ENCODE data around the gene CLSTN2. TPM values are rescaled to one million over a fixed set of nuclear protein-coding genes. Genes with fewer than 3 reads are reported as not detected.

CLSTN2 gene
- polyA plus RNA-seq, 3 donors = not detected

DNA sequence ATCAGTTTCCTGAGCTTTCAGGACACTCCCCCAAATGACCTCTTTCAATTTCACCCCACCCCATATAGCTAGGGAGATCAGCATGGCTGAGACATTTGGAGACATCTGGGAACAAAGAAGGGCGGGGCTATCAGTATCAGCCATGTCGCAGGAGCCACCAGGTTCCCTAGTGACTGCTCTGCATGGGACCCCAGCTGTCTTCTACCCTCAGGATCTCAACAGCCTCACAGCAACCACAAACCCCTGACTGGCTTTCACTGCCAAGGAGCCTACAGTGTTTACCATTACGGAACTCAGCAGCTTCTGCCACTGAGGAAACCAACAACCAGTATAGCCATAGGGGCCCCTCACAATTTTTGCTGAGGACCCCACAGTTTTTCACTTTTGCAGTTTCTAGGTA, 473.3 kb downstream of the CLSTN2 start:
- Histone ChIP-seq H3K27me3 (ENCODE audit: control insufficient read depth in 2 of 2, insufficient read depth in 2 of 2, low read length in 2 of 2) (no peaks in the 10 kb centered on the region), H3K4me3 (replicated peaks in 1 of 3; ENCODE audit: low read depth in 2 of 3, low read length in 3 of 3) (no peak overlapping the region), H4K20me1 (ENCODE audit: insufficient read depth, low read length) (no peaks in the 10 kb centered on the region), H3K4me2 (replicated peaks; ENCODE audit: extremely low read depth, low read length, poor library complexity, severe bottlenecking) (no peak overlapping the region), H3K9ac (ENCODE audit: insufficient read depth, low read length, poor library complexity, severe bottlenecking) (no peak overlapping the region), H2AFZ (ENCODE audit: insufficient read depth, low read depth, low read length, poor library complexity, severe bottlenecking) (no peak overlapping the region), H3K79me2 (ENCODE audit: insufficient read depth, low read length) (no peaks in the 10 kb centered on the region), H3K36me3 (replicated peaks in 1 of 2; ENCODE audit: control insufficient read depth in 1 of 2, insufficient read depth in 2 of 2, low read length in 2 of 2) (no peaks in the 10 kb centered on the region), H3K4me1 (ENCODE audit: control insufficient read depth in 1 of 2, insufficient read depth in 2 of 2, low read length in 2 of 2) (peaks cover 0 to 2% of the 10 kb centered on the region in 2 donors), H3K27ac (ENCODE audit: low read depth in 1 of 2, low read length in 2 of 2) (no peak overlapping the region), H3K9me3 (replicated peaks in 1 of 2; ENCODE audit: control insufficient read depth in 1 of 2, insufficient read depth in 1 of 2, low read length in 2 of 2) (peaks cover 7 to 22% of the 10 kb centered on the region in 2 donors)
- DNase-seq = no peak
- H3K36me3 Mint-ChIP-seq = no peaks in the 10 kb centered on the region
- peaks cover 3% of the 10 kb centered on the region for H3K4me1 Mint-ChIP-seq
- no peak overlapping the region for H3K4me3 Mint-ChIP-seq
- WGBS (ENCODE audit: insufficient coverage) = 90% methylated on average over 3 of the region's 3 CpGs
- TF ChIP-seq, protein P1, sequence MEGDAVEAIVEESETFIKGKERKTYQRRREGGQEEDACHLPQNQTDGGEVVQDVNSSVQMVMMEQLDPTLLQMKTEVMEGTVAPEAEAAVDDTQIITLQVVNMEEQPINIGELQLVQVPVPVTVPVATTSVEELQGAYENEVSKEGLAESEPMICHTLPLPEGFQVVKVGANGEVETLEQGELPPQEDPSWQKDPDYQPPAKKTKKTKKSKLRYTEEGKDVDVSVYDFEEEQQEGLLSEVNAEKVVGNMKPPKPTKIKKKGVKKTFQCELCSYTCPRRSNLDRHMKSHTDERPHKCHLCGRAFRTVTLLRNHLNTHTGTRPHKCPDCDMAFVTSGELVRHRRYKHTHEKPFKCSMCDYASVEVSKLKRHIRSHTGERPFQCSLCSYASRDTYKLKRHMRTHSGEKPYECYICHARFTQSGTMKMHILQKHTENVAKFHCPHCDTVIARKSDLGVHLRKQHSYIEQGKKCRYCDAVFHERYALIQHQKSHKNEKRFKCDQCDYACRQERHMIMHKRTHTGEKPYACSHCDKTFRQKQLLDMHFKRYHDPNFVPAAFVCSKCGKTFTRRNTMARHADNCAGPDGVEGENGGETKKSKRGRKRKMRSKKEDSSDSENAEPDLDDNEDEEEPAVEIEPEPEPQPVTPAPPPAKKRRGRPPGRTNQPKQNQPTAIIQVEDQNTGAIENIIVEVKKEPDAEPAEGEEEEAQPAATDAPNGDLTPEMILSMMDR (IDR thresholded peaks at IDR 0.05) = no peak
- intact Hi-C loops (cut with micrococcal nuclease) = no loop called here
- peaks cover 0 to 4% (median 2%) of the 10 kb centered on the region in 3 donors for H3K27me3 Mint-ChIP-seq (ENCODE audit: low read depth in 3 of 3)
- no peak overlapping the region for H3K27ac Mint-ChIP-seq
- peaks cover 3 to 14% (median 12%) of the 10 kb centered on the region in 7 donors for H3K9me3 Mint-ChIP-seq

DNA sequence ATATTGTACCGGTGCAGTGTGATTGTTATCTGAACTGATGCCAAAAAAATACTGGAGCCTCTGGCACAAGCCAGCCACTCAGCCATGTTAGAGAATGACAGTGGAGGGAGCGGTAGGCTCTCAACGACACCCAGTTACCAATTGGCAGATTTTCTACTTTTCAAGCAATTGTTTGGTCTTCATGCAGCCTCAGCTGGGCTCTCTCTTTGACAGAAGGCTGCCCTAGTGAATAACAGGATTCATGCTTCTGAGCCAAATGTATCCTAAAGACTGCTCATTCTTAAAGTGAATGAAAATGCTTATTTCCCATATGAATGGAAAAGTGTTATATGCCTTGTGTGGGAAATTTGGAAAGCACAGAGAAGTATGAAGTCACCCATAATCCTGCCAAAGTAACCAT, 481.7 kb downstream of the CLSTN2 start:
- intact Hi-C loops (cut with micrococcal nuclease) = no loop called here
- peaks cover 0 to 2% (median 0%) of the 10 kb centered on the region in 7 donors for H3K9me3 Mint-ChIP-seq
- H3K36me3 ChIP-seq (replicated peaks in 1 of 2; ENCODE audit: control insufficient read depth in 1 of 2, insufficient read depth in 2 of 2, low read length in 2 of 2) = no peaks in the 10 kb centered on the region
- H2AFZ ChIP-seq (ENCODE audit: insufficient read depth, low read depth, low read length, poor library complexity, severe bottlenecking) = no peak overlapping the region
- no peak overlapping the region for H3K4me3 ChIP-seq (replicated peaks in 1 of 3; ENCODE audit: low read depth in 2 of 3, low read length in 3 of 3)
- H4K20me1 ChIP-seq (ENCODE audit: insufficient read depth, low read length) = no peaks in the 10 kb centered on the region
- 94% methylated on average over 2 of the region's 3 CpGs for WGBS (ENCODE audit: insufficient coverage)
- peaks cover 0 to 4% of the 10 kb centered on the region in 2 donors for H3K9me3 ChIP-seq (replicated peaks in 1 of 2; ENCODE audit: control insufficient read depth in 1 of 2, insufficient read depth in 1 of 2, low read length in 2 of 2)
- no peaks in the 10 kb centered on the region for H3K79me2 ChIP-seq (ENCODE audit: insufficient read depth, low read length)
- no peak overlapping the region for H3K27ac ChIP-seq (ENCODE audit: low read depth in 1 of 2, low read length in 2 of 2)
- H3K36me3 Mint-ChIP-seq = no peaks in the 10 kb centered on the region
- no peak overlapping the region for H3K9ac ChIP-seq (ENCODE audit: insufficient read depth, low read length, poor library complexity, severe bottlenecking)
- H3K27ac Mint-ChIP-seq = no peak overlapping the region
- H3K4me1 Mint-ChIP-seq = no peaks in the 10 kb centered on the region
- no peak for DNase-seq
- TF ChIP-seq, protein P1 (IDR thresholded peaks at IDR 0.05) = no peak
- H3K4me3 Mint-ChIP-seq = no peak overlapping the region
- peaks cover 2 to 5% (median 2%) of the 10 kb centered on the region in 3 donors for H3K27me3 Mint-ChIP-seq (ENCODE audit: low read depth in 3 of 3)
- no peaks in the 10 kb centered on the region for H3K27me3 ChIP-seq (ENCODE audit: control insufficient read depth in 2 of 2, insufficient read depth in 2 of 2, low read length in 2 of 2)
- H3K4me2 ChIP-seq (replicated peaks; ENCODE audit: extremely low read depth, low read length, poor library complexity, severe bottlenecking) = no peak overlapping the region
- H3K4me1 ChIP-seq (ENCODE audit: control insufficient read depth in 1 of 2, insufficient read depth in 2 of 2, low read length in 2 of 2) = no peaks in the 10 kb centered on the region
